HS-5 (cell line): Measurements from ENCODE around the gene SLC7A6.

Source experiments
- DNase-seq: peaks from one replicate; pipeline ENCODE4 v3.0.0-alpha.2; 2012; ENCODE audit warnings: low read depth

SLC7A6 gene

GRCh38 chr16:68306633-68307032 lies 42.3 kb downstream of the SLC7A6 start:
- DNase-seq: no peak

- no peak for DNase-seq
Measured at GRCh38 chr16:68309799-68310198, 45.5 kb downstream of the SLC7A6 start.

GRCh38 chr16:68310437-68310773 lies 46.1 kb downstream of the SLC7A6 start:
- no peak for DNase-seq

- peak; percentile 53 for DNase-seq
Measured at GRCh38 chr16:68310774-68311511, 46.6 kb downstream of the SLC7A6 start, which contains the start of the genes PRMT7 and SLC7A6OS. TSS of gene PRMT7 (plus strand) at chr16:68311019. CDS start at chr16:68315980, 4,961 bp downstream. TSS of gene SLC7A6OS (minus strand) at chr16:68310946. CDS start at chr16:68310926, 20 bp downstream.

- no peak for DNase-seq
Measured at GRCh38 chr16:68313116-68313515, 48.8 kb downstream of the SLC7A6 start.

GRCh38 chr16:68319185-68319908 lies 55.0 kb downstream of the SLC7A6 start:
- no peak for DNase-seq

- no peak for DNase-seq
Measured at GRCh38 chr16:68324336-68324735, 60.0 kb downstream of the SLC7A6 start.

- no peak for DNase-seq
Measured at GRCh38 chr16:68324780-68325357, 60.5 kb downstream of the SLC7A6 start.

- DNase-seq: peak; percentile 37
Measured at GRCh38 chr16:68328151-68328859, 64.0 kb downstream of the SLC7A6 start.

- DNase-seq: no peak
Measured at GRCh38 chr16:68328860-68329390, 64.6 kb downstream of the SLC7A6 start.

GRCh38 chr16:68331879-68332410 lies 67.6 kb downstream of the SLC7A6 start:
- DNase-seq: no peak

GRCh38 chr16:68332411-68333121 lies 68.2 kb downstream of the SLC7A6 start:
- no peak for DNase-seq

- no peak for DNase-seq
Measured at GRCh38 chr16:68335175-68335574, 70.8 kb downstream of the SLC7A6 start.

- DNase-seq: no peak
Measured at GRCh38 chr16:68338326-68339119, 74.2 kb downstream of the SLC7A6 start.

- DNase-seq: no peak
Measured at GRCh38 chr16:68339214-68339613, 74.9 kb downstream of the SLC7A6 start.

- DNase-seq: no peak
Measured at GRCh38 chr16:68342620-68343019, 78.3 kb downstream of the SLC7A6 start.

- no peak for DNase-seq
Measured at GRCh38 chr16:68343137-68343536, 78.8 kb downstream of the SLC7A6 start.

GRCh38 chr16:68344252-68344651 lies 79.9 kb downstream of the SLC7A6 start:
- no peak for DNase-seq

- DNase-seq: no peak
Measured at GRCh38 chr16:68345351-68345810, 81.1 kb downstream of the SLC7A6 start.

- no peak for DNase-seq
Measured at GRCh38 chr16:68345958-68346635, 81.8 kb downstream of the SLC7A6 start.
